IPS-18c (cell line): Measurements from ENCODE around the gene ANKRD34B.
A peak's percentile ranks its signal among the peaks of the same experiment; 100 is the strongest.
"Not testable (repeated sequence)": the region's sequence is repeated elsewhere in the genome, so short reads cannot be mapped to it uniquely, and the experiment has no call there.

Experiments
- H3K4me3 ChIP-seq: 2 replicates; pipeline ENCODE4 v1.7.0; 2013; ENCODE audit warnings: low read depth, mild to moderate bottlenecking, low read length, moderate library complexity; ENCODE audit not compliant: insufficient read depth
- H3K9me3 ChIP-seq: one replicate; pipeline ENCODE4 v1.6.1; 2013; ENCODE audit warnings: mild to moderate bottlenecking, low read length, moderate library complexity; ENCODE audit not compliant: control insufficient read depth, insufficient read depth

The ANKRD34B gene

GRCh38 chr5:80580291-80580690, 10.2 kb upstream of the ANKRD34B start:
- not testable (repeated sequence) for H3K4me3 ChIP-seq, H3K9me3 ChIP-seq

DNA sequence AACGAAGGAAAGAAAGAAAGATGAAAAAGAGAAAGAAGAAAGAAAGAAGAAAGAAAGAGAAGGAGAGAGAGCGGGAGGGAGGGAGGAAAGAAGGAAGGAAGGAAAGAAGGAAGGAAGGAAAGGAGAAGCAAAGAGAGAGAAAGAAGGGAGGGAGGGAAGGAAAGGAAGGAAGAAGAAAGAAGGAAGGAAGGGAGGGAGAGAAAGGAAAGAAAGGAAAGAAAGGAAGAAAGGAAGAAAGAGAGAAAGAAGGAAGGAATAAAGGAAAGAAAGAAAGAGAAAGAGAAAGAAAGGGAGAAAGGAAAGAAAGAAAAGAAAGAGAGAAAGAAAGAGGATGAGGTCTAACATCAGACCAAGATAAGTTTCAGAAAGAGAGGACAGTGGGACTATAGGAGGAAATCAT, 9.0 kb upstream of the ANKRD34B start:
- Histone ChIP-seq H3K9me3 (no peaks in the 10 kb centered on the region), H3K4me3 (no peak overlapping the region)

DNA sequence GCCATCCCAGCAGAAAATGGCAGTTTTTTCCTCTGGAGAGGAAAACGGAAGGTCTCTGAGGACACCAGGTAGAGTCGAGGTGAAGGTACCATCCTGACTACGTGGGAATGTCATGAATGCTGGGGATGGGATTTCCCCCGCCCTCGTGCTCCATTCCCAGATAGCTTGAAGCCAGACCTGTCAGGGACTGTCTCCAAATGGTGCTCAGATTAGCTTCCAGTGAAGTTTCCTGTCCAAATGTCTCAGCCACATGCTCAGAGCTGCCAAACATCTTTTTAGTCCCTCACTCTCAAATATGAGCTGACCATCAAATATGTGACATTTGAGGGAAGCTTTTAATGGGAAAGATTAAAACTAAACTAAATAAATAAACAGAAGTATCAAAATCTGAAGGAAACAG, 7.6 kb upstream of the ANKRD34B start:
- Histone ChIP-seq H3K4me3 (no peak overlapping the region), H3K9me3 (no peaks in the 10 kb centered on the region)

- Histone ChIP-seq H3K9me3 (peaks cover 3% of the 10 kb centered on the region), H3K4me3 (no peak overlapping the region)
Observed at GRCh38 chr5:80576383-80576782, 6.3 kb upstream of the ANKRD34B start.

DNA sequence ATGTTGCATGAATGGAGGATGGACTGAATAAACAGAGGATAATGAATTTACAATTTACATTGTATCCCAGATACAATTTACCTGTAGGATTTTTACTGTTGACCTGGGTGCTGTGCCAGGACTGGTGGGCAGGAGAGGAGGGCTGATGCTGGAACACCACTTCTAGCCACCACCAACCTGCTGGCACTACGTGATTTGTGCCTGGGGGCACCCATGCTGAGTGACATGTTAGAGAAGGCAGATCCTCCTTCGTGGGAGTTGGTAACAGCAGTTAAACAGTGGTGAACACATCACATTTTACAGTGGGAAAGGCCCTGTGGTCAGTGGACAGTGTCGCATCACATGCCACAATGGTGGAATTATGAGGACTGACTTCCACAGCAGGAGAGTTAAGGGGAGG, 3.0 kb upstream of the ANKRD34B start:
- Histone ChIP-seq H3K9me3 (peaks cover 3% of the 10 kb centered on the region), H3K4me3 (no peak overlapping the region)

- Histone ChIP-seq H3K9me3 (peaks cover 3% of the 10 kb centered on the region), H3K4me3 (peak overlapping the region; percentile 62)
Observed at GRCh38 chr5:80569086-80569960, 757 bp downstream of the ANKRD34B start.

- no peak overlapping the region for H3K4me3 ChIP-seq
Observed at GRCh38 chr5:80568251-80568650, 1.8 kb downstream of the ANKRD34B start.

DNA sequence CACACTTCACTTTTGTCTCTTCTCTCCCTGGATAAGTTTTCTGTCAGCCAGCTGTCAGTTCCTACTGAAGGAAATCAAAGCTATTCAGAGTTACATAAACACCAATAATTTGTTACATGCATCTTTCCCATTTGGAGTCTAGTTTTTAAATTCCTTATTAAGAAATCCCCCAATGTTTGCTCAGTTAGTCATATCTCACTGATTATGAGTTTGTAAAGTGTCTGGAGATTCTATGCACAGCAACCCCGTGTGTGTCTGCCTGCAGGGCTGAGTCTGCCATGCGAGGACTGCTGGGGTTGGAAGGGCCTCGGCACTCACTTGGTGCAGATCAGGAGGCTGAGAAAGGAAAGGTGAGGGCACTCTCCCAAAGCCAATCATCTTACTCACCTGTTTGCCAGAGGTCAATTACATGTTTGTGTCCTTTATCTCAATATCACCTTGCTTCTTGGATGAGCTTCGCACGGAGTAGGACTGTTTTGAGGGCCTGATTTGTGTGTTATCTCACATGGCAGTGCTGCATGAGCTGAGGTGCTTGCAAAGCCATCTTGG, 3.3 kb downstream of the ANKRD34B start:
- no peaks in the 10 kb centered on the region for H3K9me3 ChIP-seq
- no peak overlapping the region for H3K4me3 ChIP-seq

More at GRCh38 chr5:80568251-80568650, 1.8 kb downstream of the ANKRD34B start:
- peaks cover 3% of the 10 kb centered on the region for H3K9me3 ChIP-seq

GRCh38 chr5:80565330-80565729, 4.8 kb downstream of the ANKRD34B start:
- Histone ChIP-seq H3K9me3 (no peaks in the 10 kb centered on the region), H3K4me3 (no peak overlapping the region)

DNA sequence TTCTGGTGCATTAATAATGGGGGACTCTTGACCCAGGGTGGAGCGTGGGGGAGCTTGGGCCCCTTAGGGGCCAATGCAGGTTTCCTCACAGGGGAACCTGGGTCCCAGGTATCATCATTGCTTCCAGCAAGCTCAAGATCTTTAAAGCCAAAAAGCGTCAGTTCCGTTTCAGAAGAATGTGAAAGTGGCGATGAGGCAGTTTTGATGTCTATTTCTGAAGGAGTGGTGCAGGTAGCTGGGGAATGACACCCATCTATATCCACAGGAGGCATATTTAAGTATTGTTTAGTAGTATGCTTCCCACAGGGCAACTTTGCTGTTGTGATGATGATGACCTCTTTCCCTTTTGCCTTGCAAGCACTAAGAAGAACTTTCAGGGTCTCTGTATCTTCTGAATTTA, 10.8 kb downstream of the ANKRD34B start:
- H3K4me3 ChIP-seq: no peak overlapping the region
- no peaks in the 10 kb centered on the region for H3K9me3 ChIP-seq

DNA sequence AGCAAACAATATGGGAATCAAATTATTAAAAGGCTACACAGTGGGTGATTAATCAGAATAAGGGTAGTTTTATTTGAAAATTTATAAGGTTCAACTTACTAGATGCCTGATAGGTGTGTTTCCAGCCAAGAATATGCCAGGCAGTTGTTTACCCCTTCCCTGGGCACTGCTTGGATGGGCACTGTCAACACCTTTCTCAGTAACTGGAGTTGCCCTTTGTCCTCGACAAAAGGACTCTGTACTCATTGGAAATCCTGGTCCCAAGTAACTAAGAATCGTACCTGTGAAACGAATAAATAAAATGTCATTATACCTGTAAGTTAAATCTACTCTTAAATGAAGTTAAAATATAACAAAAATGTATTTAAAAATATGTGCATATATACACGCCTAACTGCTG, 15.0 kb downstream of the ANKRD34B start:
- no peak overlapping the region for H3K4me3 ChIP-seq
- no peaks in the 10 kb centered on the region for H3K9me3 ChIP-seq

- H3K9me3 ChIP-seq: no peaks in the 10 kb centered on the region
- no peak overlapping the region for H3K4me3 ChIP-seq
Observed at GRCh38 chr5:80554646-80555045, 15.4 kb downstream of the ANKRD34B start.

- H3K4me3 ChIP-seq: no peak overlapping the region
- H3K9me3 ChIP-seq: no peaks in the 10 kb centered on the region
Observed at GRCh38 chr5:80541392-80541791, 28.7 kb downstream of the ANKRD34B start.

- no peak overlapping the region for H3K4me3 ChIP-seq
- H3K9me3 ChIP-seq: no peaks in the 10 kb centered on the region
Observed at GRCh38 chr5:80540691-80541090, 29.4 kb downstream of the ANKRD34B start.

- H3K4me3 ChIP-seq: no peak overlapping the region
- no peaks in the 10 kb centered on the region for H3K9me3 ChIP-seq
Observed at GRCh38 chr5:80516826-80517225, 53.3 kb downstream of the ANKRD34B start.

GRCh38 chr5:80509362-80509761, 60.7 kb downstream of the ANKRD34B start:
- no peak overlapping the region for H3K4me3 ChIP-seq
- no peaks in the 10 kb centered on the region for H3K9me3 ChIP-seq

DNA sequence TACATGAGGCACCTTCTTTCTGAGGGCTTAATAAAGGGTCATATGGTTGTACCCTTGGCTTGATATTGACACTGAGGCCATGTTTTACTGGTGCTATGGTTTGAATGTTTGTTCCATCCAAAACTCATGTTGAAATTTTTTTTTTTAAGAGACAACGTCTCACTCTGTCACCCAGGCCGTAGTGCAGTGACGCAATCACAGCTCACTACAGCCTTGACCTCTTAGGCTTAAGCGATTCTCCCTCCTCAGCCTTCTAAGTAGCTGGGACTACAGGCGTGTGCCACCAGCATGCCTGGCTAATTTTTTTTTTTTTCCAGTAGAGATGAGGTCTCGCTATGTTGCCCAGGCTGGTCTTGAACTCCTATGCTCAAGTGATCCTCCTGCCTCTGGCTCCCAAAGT, 61.2 kb downstream of the ANKRD34B start:
- Histone ChIP-seq H3K9me3 (no peaks in the 10 kb centered on the region), H3K4me3 (no peak overlapping the region)

- H3K9me3 ChIP-seq: no peaks in the 10 kb centered on the region
- no peak overlapping the region for H3K4me3 ChIP-seq
Observed at GRCh38 chr5:80507663-80508062, 62.4 kb downstream of the ANKRD34B start.
